HG02571 (cell line): ENCODE results near the gene FGFBP2.
"Not testable (repeated sequence)": the region's sequence is repeated elsewhere in the genome, so short reads cannot be mapped to it uniquely, and the experiment has no call there.

Source experiments
- ATAC-seq: cut with Tn5 transposase; IDR thresholded peaks from one replicate; pipeline ENCODE4 v1.9.1; 2021; ENCODE audit warnings: mild to moderate bottlenecking, moderate library complexity; ENCODE audit not compliant: unreplicated experiment

The FGFBP2 gene

GRCh38 chr4:15931451-15932210, 31.3 kb downstream of the FGFBP2 start:
- ATAC-seq, result no peak

- no peak for ATAC-seq
Observed at GRCh38 chr4:15930314-15930713, 32.7 kb downstream of the FGFBP2 start.

DNA sequence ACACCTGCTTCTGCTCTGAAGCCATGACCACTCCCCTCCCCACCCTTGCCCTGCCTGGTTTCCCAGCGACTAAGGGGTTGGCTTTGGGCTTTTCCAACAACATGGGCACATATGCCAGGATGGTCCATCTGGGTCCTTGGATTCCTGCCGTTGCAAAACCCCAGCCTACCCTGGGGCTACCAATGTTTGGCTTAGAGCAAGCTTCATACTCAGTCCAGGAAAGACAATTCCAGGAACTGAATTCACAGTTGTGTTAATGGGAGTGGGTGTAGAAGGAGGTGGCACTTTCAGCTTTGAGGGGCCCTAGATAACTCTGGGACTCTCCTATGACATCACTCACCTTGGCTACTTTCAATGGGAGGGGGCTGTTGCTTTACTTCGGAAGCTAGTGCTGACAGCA, 33.4 kb downstream of the FGFBP2 start:
- ATAC-seq, result no peak

DNA sequence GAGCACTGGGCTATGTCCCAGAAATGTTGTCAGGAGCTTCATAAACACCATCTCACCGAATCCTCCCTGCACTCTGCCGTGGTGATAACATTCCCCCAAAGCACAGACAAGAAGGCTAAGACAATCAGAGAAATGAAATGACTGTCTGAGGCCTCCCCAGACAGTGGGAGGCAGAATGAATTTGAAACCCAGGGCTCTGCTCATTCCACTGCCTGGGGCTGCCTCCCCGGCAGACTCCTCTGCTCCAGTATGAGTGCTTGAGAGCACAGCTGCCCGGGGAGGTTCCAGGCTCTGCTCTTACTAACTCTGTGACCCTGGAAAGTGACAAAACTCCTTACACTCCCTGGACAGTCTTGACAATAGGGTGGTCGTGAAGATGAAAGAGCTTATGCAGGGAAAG, 34.1 kb downstream of the FGFBP2 start:
- no peak for ATAC-seq

DNA sequence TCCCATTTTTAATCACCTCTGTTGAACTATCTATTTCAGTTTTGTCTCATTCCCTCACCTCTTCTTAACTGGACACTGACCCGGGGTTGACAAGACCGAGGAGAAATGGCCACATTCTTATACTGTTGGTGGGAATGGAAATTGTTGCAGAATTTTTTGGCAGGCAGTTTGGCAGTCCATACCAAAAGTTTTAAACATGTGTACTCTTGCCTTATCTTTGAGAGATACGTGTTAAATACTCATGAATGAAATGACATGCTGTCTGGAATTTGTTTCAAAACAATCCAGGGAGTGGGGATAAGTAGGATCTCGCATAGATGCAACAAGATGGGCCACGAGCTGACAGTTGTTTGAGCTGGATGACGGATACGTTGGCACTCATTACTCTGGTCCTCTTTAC, 36.5 kb downstream of the FGFBP2 start:
- ATAC-seq, result no peak

DNA sequence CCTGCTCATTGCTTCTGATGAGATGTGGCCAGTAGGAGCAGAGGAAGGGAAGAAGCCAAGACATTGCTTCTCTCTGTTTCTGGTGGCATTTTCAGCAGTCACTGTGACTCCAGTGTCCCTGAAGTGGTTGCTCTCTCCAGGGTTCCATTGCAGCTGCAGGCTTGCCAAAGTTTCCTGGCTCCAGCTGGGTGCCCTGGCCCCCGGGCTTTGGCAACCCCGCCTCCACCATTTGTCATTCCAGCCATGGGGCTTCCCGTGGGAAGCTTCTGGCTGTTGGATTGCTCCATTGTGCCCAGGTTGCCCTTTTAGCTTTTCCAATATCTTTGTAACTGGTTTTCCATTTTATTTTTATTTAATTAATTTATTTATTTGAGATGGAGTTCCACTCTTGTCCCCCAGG, 37.1 kb downstream of the FGFBP2 start:
- no peak for ATAC-seq

GRCh38 chr4:15921592-15921932, 41.4 kb downstream of the FGFBP2 start:
- ATAC-seq, result no peak

- ATAC-seq, result no peak
Observed at GRCh38 chr4:15920723-15921591, 42.0 kb downstream of the FGFBP2 start.

DNA sequence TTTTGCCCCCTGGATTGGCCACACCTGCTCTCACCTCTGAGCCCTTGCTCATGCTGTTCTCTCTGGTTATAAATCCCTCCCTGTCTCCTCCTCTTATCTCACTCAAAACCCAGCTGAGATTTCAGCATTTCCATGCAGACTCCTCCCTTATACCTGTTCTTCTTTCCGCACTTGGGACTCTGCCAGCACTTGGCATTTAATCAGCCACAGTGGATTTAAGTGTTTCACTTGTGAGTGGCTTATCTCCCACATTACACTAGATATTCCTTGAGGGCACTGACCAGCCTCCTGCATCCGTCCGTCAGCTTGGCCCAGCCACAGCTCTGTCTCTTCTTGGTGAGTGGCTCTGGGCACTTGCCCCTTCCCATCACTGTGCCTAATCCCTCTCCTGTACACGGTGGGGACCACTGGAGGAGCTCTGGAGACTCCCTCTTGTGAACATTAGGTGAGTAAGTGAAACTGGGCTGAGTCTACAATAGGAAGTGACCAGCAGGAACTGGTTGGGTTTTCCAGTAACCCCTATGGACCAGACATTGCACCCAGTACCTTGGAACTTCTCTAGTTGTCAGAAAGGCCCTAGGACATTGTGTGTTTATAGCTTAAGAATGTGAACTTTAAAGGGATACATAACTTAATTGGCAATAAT, 44.4 kb downstream of the FGFBP2 start:
- no peak for ATAC-seq

- no peak for ATAC-seq
Observed at GRCh38 chr4:15917297-15917696, 45.7 kb downstream of the FGFBP2 start.

DNA sequence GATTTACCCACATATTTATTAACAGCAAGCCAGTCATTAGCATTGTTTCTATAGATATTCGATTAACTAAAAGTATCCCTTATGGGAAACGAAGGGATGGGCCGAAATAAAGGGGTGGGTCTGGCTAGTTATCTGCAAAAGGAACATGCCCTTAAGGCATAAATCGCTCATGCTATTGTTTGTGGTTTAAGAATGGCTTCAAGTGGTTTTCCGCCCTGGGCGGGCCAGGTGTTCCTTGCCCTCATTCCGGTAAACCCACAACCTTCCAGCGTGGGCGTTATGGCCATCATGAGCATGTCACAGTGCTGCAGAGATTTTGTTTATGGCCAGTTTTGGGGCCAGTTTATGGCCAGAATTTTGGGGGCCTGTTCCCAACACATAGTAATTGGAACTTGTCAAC, 46.6 kb downstream of the FGFBP2 start:
- not testable (repeated sequence) for ATAC-seq

GRCh38 chr4:15914736-15915135, 48.2 kb downstream of the FGFBP2 start:
- ATAC-seq, result no peak

- ATAC-seq, result no peak
Observed at GRCh38 chr4:15914291-15914690, 48.7 kb downstream of the FGFBP2 start.

- no peak for ATAC-seq
Observed at GRCh38 chr4:15913631-15913970, 49.4 kb downstream of the FGFBP2 start.

- ATAC-seq, result no peak
Observed at GRCh38 chr4:15912961-15913630, 49.9 kb downstream of the FGFBP2 start.

- ATAC-seq, result no peak
Observed at GRCh38 chr4:15912236-15912635, 50.7 kb downstream of the FGFBP2 start.
